ENCODE measurements around the gene THAP12.

DNA sequence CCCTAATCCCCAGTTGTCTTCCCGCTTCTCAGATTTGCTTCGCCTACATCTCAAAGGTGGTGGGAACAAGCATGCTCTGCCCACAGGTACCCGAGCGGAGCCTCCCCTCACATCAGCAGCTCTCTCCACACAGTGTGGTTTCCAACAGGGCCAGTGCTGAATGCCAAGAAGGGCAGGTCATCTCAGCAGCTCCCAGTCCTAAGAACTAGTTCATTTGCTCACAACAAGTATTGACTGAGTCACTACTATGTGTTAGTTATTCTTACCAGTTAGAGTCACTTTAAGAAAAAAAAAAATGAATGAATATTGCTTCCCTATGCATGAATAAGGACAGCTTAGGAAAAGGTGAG, 66.2 kb downstream of the THAP12 start:
- TF ChIP-seq, protein P1, sequence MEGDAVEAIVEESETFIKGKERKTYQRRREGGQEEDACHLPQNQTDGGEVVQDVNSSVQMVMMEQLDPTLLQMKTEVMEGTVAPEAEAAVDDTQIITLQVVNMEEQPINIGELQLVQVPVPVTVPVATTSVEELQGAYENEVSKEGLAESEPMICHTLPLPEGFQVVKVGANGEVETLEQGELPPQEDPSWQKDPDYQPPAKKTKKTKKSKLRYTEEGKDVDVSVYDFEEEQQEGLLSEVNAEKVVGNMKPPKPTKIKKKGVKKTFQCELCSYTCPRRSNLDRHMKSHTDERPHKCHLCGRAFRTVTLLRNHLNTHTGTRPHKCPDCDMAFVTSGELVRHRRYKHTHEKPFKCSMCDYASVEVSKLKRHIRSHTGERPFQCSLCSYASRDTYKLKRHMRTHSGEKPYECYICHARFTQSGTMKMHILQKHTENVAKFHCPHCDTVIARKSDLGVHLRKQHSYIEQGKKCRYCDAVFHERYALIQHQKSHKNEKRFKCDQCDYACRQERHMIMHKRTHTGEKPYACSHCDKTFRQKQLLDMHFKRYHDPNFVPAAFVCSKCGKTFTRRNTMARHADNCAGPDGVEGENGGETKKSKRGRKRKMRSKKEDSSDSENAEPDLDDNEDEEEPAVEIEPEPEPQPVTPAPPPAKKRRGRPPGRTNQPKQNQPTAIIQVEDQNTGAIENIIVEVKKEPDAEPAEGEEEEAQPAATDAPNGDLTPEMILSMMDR (IDR thresholded peaks at IDR 0.05): no peak
- TF ChIP-seq, protein P2, sequence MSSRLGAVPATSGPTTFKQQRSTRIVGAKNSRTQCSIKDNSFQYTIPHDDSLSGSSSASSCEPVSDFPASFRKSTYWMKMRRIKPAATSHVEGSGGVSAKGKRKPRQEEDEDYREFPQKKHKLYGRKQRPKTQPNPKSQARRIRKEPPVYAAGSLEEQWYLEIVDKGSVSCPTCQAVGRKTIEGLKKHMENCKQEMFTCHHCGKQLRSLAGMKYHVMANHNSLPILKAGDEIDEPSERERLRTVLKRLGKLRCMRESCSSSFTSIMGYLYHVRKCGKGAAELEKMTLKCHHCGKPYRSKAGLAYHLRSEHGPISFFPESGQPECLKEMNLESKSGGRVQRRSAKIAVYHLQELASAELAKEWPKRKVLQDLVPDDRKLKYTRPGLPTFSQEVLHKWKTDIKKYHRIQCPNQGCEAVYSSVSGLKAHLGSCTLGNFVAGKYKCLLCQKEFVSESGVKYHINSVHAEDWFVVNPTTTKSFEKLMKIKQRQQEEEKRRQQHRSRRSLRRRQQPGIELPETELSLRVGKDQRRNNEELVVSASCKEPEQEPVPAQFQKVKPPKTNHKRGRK (CRISPR knock-in tag; IDR thresholded peaks at IDR 0.05; ENCODE audit: borderline replicate concordance): no peak
- TF ChIP-seq, protein P3, sequence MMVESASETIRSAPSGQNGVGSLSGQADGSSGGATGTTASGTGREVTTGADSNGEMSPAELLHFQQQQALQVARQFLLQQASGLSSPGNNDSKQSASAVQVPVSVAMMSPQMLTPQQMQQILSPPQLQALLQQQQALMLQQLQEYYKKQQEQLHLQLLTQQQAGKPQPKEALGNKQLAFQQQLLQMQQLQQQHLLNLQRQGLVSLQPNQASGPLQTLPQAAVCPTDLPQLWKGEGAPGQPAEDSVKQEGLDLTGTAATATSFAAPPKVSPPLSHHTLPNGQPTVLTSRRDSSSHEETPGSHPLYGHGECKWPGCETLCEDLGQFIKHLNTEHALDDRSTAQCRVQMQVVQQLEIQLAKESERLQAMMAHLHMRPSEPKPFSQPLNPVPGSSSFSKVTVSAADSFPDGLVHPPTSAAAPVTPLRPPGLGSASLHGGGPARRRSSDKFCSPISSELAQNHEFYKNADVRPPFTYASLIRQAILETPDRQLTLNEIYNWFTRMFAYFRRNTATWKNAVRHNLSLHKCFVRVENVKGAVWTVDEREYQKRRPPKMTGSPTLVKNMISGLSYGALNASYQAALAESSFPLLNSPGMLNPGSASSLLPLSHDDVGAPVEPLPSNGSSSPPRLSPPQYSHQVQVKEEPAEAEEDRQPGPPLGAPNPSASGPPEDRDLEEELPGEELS (CRISPR knock-in tag; IDR thresholded peaks at IDR 0.05): no peak
- TF ChIP-seq FOXP1 (CRISPR knock-in tag; IDR thresholded peaks at IDR 0.05; ENCODE audit: borderline replicate concordance): no peak
- no peak for TF ChIP-seq TCF7 (CRISPR knock-in tag; IDR thresholded peaks at IDR 0.05; ENCODE audit: low read depth)
- TF ChIP-seq, protein P4, sequence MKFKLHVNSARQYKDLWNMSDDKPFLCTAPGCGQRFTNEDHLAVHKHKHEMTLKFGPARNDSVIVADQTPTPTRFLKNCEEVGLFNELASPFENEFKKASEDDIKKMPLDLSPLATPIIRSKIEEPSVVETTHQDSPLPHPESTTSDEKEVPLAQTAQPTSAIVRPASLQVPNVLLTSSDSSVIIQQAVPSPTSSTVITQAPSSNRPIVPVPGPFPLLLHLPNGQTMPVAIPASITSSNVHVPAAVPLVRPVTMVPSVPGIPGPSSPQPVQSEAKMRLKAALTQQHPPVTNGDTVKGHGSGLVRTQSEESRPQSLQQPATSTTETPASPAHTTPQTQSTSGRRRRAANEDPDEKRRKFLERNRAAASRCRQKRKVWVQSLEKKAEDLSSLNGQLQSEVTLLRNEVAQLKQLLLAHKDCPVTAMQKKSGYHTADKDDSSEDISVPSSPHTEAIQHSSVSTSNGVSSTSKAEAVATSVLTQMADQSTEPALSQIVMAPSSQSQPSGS (CRISPR knock-in tag; IDR thresholded peaks at IDR 0.05; ENCODE audit: borderline replicate concordance, low read depth): no peak
- TF ChIP-seq, protein P5, sequence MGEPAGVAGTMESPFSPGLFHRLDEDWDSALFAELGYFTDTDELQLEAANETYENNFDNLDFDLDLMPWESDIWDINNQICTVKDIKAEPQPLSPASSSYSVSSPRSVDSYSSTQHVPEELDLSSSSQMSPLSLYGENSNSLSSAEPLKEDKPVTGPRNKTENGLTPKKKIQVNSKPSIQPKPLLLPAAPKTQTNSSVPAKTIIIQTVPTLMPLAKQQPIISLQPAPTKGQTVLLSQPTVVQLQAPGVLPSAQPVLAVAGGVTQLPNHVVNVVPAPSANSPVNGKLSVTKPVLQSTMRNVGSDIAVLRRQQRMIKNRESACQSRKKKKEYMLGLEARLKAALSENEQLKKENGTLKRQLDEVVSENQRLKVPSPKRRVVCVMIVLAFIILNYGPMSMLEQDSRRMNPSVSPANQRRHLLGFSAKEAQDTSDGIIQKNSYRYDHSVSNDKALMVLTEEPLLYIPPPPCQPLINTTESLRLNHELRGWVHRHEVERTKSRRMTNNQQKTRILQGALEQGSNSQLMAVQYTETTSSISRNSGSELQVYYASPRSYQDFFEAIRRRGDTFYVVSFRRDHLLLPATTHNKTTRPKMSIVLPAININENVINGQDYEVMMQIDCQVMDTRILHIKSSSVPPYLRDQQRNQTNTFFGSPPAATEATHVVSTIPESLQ (CRISPR knock-in tag; IDR thresholded peaks at IDR 0.05): no peak
- TF ChIP-seq, protein P6, sequence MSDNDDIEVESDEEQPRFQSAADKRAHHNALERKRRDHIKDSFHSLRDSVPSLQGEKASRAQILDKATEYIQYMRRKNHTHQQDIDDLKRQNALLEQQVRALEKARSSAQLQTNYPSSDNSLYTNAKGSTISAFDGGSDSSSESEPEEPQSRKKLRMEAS (CRISPR knock-in tag; IDR thresholded peaks at IDR 0.05): no peak
- TF ChIP-seq, protein P7, sequence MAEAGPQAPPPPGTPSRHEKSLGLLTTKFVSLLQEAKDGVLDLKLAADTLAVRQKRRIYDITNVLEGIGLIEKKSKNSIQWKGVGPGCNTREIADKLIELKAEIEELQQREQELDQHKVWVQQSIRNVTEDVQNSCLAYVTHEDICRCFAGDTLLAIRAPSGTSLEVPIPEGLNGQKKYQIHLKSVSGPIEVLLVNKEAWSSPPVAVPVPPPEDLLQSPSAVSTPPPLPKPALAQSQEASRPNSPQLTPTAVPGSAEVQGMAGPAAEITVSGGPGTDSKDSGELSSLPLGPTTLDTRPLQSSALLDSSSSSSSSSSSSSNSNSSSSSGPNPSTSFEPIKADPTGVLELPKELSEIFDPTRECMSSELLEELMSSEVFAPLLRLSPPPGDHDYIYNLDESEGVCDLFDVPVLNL (CRISPR knock-in tag; IDR thresholded peaks at IDR 0.05; ENCODE audit: borderline replicate concordance, low read depth): no peak
- no peak for TF ChIP-seq ZBTB21 (CRISPR knock-in tag; IDR thresholded peaks at IDR 0.05; ENCODE audit: borderline replicate concordance)
- TF ChIP-seq, protein P8, sequence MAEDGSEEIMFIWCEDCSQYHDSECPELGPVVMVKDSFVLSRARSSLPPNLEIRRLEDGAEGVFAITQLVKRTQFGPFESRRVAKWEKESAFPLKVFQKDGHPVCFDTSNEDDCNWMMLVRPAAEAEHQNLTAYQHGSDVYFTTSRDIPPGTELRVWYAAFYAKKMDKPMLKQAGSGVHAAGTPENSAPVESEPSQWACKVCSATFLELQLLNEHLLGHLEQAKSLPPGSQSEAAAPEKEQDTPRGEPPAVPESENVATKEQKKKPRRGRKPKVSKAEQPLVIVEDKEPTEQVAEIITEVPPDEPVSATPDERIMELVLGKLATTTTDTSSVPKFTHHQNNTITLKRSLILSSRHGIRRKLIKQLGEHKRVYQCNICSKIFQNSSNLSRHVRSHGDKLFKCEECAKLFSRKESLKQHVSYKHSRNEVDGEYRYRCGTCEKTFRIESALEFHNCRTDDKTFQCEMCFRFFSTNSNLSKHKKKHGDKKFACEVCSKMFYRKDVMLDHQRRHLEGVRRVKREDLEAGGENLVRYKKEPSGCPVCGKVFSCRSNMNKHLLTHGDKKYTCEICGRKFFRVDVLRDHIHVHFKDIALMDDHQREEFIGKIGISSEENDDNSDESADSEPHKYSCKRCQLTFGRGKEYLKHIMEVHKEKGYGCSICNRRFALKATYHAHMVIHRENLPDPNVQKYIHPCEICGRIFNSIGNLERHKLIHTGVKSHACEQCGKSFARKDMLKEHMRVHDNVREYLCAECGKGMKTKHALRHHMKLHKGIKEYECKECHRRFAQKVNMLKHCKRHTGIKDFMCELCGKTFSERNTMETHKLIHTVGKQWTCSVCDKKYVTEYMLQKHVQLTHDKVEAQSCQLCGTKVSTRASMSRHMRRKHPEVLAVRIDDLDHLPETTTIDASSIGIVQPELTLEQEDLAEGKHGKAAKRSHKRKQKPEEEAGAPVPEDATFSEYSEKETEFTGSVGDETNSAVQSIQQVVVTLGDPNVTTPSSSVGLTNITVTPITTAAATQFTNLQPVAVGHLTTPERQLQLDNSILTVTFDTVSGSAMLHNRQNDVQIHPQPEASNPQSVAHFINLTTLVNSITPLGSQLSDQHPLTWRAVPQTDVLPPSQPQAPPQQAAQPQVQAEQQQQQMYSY (CRISPR knock-in tag; IDR thresholded peaks at IDR 0.05): no peak
